GM23338 (cell line): ENCODE data around the gene CACHD1. TPM values are rescaled to one million over a fixed set of nuclear protein-coding genes. Genes with fewer than 3 reads are reported as not detected.

Experiments used
- ATAC-seq: fragments of 200-7000 bp; cut with Tn5 transposase; 3 replicates; pipeline ENCODE4 v1.9.1; 2020
- DNase-seq: peaks from one replicate; pipeline ENCODE4 v3.0.0-alpha.2; 2015; ENCODE audit warnings: low spot score
- H2AFZ ChIP-seq: fragments of 200-600 bp; sonication (generic); 2 replicates; pipeline ENCODE4 v1.8.0; 2016; ENCODE audit warnings: antibody characterized with exemption, mild to moderate bottlenecking, moderate library complexity
- H3F3A ChIP-seq: fragments of 200-600 bp; sonication (generic); replicated peaks from 2 replicates; pipeline ENCODE4 v1.8.0; 2017; ENCODE audit warnings: antibody characterized with exemption, mixed run types, low read depth
- H3K27ac ChIP-seq: fragments of 200-600 bp; sonication (generic); 2 replicates; pipeline ENCODE4 v1.6.1; 2016; ENCODE audit warnings: low read depth
- H3K27me3 ChIP-seq: fragments of 200-600 bp; sonication (generic); 2 replicates; pipeline ENCODE4 v1.8.0; 2016; ENCODE audit warnings: mild to moderate bottlenecking, mixed run types, moderate library complexity; ENCODE audit not compliant: insufficient read depth
- H3K36me3 ChIP-seq: fragments of 200-600 bp; sonication (generic); 2 replicates; pipeline ENCODE4 v1.8.0; 2016; ENCODE audit warnings: mild to moderate bottlenecking; ENCODE audit not compliant: insufficient read depth
- H3K4me1 ChIP-seq: fragments of 200-600 bp; sonication (generic); 2 replicates; pipeline ENCODE4 v1.8.0; 2016; ENCODE audit warnings: mild to moderate bottlenecking, moderate library complexity; ENCODE audit not compliant: insufficient read depth
- H3K4me2 ChIP-seq: fragments of 200-600 bp; sonication (generic); 2 replicates; pipeline ENCODE4 v1.7.1; 2017; ENCODE audit warnings: mixed run types
- H3K4me3 ChIP-seq: fragments of 200-600 bp; sonication (generic); 2 replicates; pipeline ENCODE4 v1.6.1; 2016; ENCODE audit warnings: mixed run types
- H3K79me2 ChIP-seq: fragments of 200-600 bp; sonication (generic); replicated peaks from 2 replicates; pipeline ENCODE4 v1.8.0; 2017; ENCODE audit warnings: mild to moderate bottlenecking; ENCODE audit not compliant: insufficient read depth
- H3K9me2 ChIP-seq: fragments of 200-600 bp; sonication (generic); 2 replicates; pipeline ENCODE4 v1.8.0; 2017; ENCODE audit not compliant: insufficient read depth
- H4K20me1 ChIP-seq: fragments of 200-600 bp; sonication (generic); replicated peaks from 2 replicates; pipeline ENCODE4 v1.8.0; 2017; ENCODE audit warnings: mild to moderate bottlenecking; ENCODE audit not compliant: insufficient read depth
- H3K27ac Mint-ChIP-seq: 2 replicates; pipeline ENCODE4 v1.8.0; 2020; ENCODE audit warnings: inconsistent platforms, mild to moderate bottlenecking, moderate library complexity, mixed read lengths
- H3K27me3 Mint-ChIP-seq: 3 replicates; pipeline ENCODE4 v1.8.0; 2022; ENCODE audit warnings: low read depth, mild to moderate bottlenecking, moderate library complexity, mixed read lengths, inconsistent platforms; ENCODE audit not compliant: insufficient read depth, poor library complexity
- H3K36me3 Mint-ChIP-seq: 3 replicates; pipeline ENCODE4 v1.8.0; 2021; ENCODE audit warnings: low read depth, mild to moderate bottlenecking, inconsistent platforms, moderate library complexity, mixed read lengths
- H3K4me1 Mint-ChIP-seq: 3 replicates; pipeline ENCODE4 v1.8.0; 2020; ENCODE audit warnings: mild to moderate bottlenecking, inconsistent platforms, mixed read lengths
- H3K4me3 Mint-ChIP-seq: 3 replicates; pipeline ENCODE4 v1.8.0; 2021; ENCODE audit warnings: moderate library complexity, mild to moderate bottlenecking, inconsistent platforms, mixed read lengths
- H3K9me3 Mint-ChIP-seq: 3 replicates; pipeline ENCODE4 v1.8.0; 2020; ENCODE audit warnings: moderate library complexity, mild to moderate bottlenecking, inconsistent platforms, mixed read lengths
- CREB1 ChIP-seq: fragments of 250-450 bp; sonication (Bioruptor Pico); IDR thresholded peaks from 2 replicates; pipeline ENCODE4 v1.5.0; 2020; ENCODE audit warnings: low read depth, mild to moderate bottlenecking, moderate library complexity
- EZH2 ChIP-seq: fragments of 200-600 bp; sonication (generic); IDR thresholded peaks from one replicate; pipeline ENCODE4 v1.8.0; 2017; ENCODE audit warnings: antibody characterized with exemption, mild to moderate bottlenecking, low read depth; ENCODE audit not compliant: unreplicated experiment
- EZH2phosphoT487 ChIP-seq: fragments of 200-600 bp; sonication (generic); IDR thresholded peaks from one replicate; pipeline ENCODE4 v1.8.1; 2018; ENCODE audit warnings: antibody characterized with exemption; ENCODE audit not compliant: unreplicated experiment
- JUNB ChIP-seq: IDR thresholded peaks from one replicate; pipeline ENCODE4 v1.6.1; 2016; ENCODE audit warnings: antibody characterized with exemption; ENCODE audit not compliant: unreplicated experiment
- NANOG ChIP-seq: IDR thresholded peaks from 2 replicates; pipeline ENCODE4 v1.6.1; 2016; ENCODE audit warnings: antibody characterized with exemption, borderline replicate concordance
- POLR2AphosphoS5 ChIP-seq: IDR thresholded peaks from 2 replicates; pipeline ENCODE4 v1.6.1; 2016; ENCODE audit warnings: antibody characterized with exemption, low read depth
- STAT1 ChIP-seq: IDR thresholded peaks from one replicate; pipeline ENCODE4 v1.6.1; 2016; ENCODE audit warnings: antibody characterized with exemption; ENCODE audit not compliant: unreplicated experiment
- ZNF331 ChIP-seq: fragments of 250-450 bp; sonication (Bioruptor Pico); IDR thresholded peaks from 2 replicates; pipeline ENCODE4 v1.5.0; 2020; ENCODE audit warnings: low read depth, mild to moderate bottlenecking, moderate library complexity
- polyA plus RNA-seq: library from polyadenylated mRNA; unstranded; fragments of >200 nt; fragmentation: Nextera tagmentation; extraction: Ambion mirVana; gene quantifications from 2 replicates; pipeline ENCODE4 v1.2.1, GENCODE V29; 2016
- total RNA-seq: library from RNA; depleted of rRNA; stranded (reverse); fragments of >200 nt; shearing (Covaris generic); gene quantifications from 2 replicates; pipeline ENCODE4 v1.2.3, GENCODE V29; 2014
- TF ChIP-seq, protein P1 (sequence below): IDR thresholded peaks from one replicate; pipeline ENCODE4 v1.6.1; 2018; ENCODE audit warnings: antibody characterized with exemption; ENCODE audit not compliant: unreplicated experiment
- TF ChIP-seq, protein P2 (sequence below), 2 experiments: fragments of 200-600 bp in 1 of 2; sonication (generic) in 1 of 2; conservative IDR thresholded peaks; 2 replicates each; pipeline versions ENCODE4 v1.5.1 to v1.6.1; 2016 to 2017; ENCODE audit warnings: antibody characterized with exemption in 2 of 2, low read depth in 2 of 2, mild to moderate bottlenecking in 2 of 2, moderate library complexity in 1 of 2
- TF ChIP-seq, protein P3 (sequence below): IDR thresholded peaks from 2 replicates; pipeline ENCODE4 v1.6.1; 2016; ENCODE audit warnings: antibody characterized with exemption

Gene CACHD1
- total and polyA plus RNA-seq, 2 experiments from 2014 or later, result 12.6 to 43.7 TPM

DNA sequence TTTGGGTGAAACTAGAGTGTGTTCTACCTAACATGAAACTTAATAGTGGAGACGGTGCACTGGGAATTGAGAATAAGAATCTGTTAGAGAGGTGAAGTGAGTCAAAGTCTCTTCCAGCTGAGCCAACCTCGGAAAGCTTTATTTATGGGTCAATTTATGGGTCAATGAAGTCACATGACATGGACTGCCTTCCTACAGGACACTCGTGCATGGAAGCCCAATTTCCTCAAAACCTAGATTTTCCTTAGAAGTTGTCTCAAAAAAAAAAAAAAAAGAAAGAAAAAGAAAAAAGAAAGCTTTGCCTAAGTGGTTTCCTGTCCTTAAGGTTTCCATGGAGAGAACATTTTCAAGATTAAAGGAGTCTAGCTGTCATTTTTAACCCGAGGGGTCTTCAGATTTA, 26.7 kb downstream of the CACHD1 start:
- peaks cover 12% of the 10 kb centered on the region; the same call in 1 of the 2 replicates for H4K20me1 ChIP-seq
- TF ChIP-seq, protein P1, sequence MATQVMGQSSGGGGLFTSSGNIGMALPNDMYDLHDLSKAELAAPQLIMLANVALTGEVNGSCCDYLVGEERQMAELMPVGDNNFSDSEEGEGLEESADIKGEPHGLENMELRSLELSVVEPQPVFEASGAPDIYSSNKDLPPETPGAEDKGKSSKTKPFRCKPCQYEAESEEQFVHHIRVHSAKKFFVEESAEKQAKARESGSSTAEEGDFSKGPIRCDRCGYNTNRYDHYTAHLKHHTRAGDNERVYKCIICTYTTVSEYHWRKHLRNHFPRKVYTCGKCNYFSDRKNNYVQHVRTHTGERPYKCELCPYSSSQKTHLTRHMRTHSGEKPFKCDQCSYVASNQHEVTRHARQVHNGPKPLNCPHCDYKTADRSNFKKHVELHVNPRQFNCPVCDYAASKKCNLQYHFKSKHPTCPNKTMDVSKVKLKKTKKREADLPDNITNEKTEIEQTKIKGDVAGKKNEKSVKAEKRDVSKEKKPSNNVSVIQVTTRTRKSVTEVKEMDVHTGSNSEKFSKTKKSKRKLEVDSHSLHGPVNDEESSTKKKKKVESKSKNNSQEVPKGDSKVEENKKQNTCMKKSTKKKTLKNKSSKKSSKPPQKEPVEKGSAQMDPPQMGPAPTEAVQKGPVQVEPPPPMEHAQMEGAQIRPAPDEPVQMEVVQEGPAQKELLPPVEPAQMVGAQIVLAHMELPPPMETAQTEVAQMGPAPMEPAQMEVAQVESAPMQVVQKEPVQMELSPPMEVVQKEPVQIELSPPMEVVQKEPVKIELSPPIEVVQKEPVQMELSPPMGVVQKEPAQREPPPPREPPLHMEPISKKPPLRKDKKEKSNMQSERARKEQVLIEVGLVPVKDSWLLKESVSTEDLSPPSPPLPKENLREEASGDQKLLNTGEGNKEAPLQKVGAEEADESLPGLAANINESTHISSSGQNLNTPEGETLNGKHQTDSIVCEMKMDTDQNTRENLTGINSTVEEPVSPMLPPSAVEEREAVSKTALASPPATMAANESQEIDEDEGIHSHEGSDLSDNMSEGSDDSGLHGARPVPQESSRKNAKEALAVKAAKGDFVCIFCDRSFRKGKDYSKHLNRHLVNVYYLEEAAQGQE, result no peak
- TF ChIP-seq STAT1 (no peak), NANOG (no peak), POLR2AphosphoS5 (no peak), CREB1 (CRISPR knock-in tag) (no peak), EZH2phosphoT487 (no peak), ZNF331 (CRISPR knock-in tag) (no peak), JUNB (no peak), EZH2 (no peak)
- TF ChIP-seq, protein P2, sequence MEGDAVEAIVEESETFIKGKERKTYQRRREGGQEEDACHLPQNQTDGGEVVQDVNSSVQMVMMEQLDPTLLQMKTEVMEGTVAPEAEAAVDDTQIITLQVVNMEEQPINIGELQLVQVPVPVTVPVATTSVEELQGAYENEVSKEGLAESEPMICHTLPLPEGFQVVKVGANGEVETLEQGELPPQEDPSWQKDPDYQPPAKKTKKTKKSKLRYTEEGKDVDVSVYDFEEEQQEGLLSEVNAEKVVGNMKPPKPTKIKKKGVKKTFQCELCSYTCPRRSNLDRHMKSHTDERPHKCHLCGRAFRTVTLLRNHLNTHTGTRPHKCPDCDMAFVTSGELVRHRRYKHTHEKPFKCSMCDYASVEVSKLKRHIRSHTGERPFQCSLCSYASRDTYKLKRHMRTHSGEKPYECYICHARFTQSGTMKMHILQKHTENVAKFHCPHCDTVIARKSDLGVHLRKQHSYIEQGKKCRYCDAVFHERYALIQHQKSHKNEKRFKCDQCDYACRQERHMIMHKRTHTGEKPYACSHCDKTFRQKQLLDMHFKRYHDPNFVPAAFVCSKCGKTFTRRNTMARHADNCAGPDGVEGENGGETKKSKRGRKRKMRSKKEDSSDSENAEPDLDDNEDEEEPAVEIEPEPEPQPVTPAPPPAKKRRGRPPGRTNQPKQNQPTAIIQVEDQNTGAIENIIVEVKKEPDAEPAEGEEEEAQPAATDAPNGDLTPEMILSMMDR (conservative IDR thresholded peaks at IDR 0.05; ENCODE audit: low read depth in 2 of 2), result no peak
- TF ChIP-seq, protein P3, sequence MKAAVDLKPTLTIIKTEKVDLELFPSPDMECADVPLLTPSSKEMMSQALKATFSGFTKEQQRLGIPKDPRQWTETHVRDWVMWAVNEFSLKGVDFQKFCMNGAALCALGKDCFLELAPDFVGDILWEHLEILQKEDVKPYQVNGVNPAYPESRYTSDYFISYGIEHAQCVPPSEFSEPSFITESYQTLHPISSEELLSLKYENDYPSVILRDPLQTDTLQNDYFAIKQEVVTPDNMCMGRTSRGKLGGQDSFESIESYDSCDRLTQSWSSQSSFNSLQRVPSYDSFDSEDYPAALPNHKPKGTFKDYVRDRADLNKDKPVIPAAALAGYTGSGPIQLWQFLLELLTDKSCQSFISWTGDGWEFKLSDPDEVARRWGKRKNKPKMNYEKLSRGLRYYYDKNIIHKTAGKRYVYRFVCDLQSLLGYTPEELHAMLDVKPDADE, result no peak
- peak overlapping the region; percentile 31; the same call in 2 of the 3 replicates for H3K4me3 Mint-ChIP-seq
- H3K27ac ChIP-seq, result peak overlapping the region; percentile 90
- H3K9me3 Mint-ChIP-seq, result no peaks in the 10 kb centered on the region
- peaks cover 81% of the 10 kb centered on the region for H3K79me2 ChIP-seq
- H3F3A ChIP-seq, result no peaks in the 10 kb centered on the region
- H3K27ac Mint-ChIP-seq, result peak overlapping the region; percentile 89
- no peak for ATAC-seq
- peak overlapping the region; percentile 71 for H3K4me2 ChIP-seq
- peak overlapping the region; percentile 26 for H3K4me3 ChIP-seq
- DNase-seq, result no peak
- H3K4me1 Mint-ChIP-seq, result peaks cover 87% of the 10 kb centered on the region
- H3K36me3 ChIP-seq, result no peaks in the 10 kb centered on the region
- H3K9me2 ChIP-seq, result no peaks in the 10 kb centered on the region
- peaks cover 5% of the 10 kb centered on the region for H3K27me3 Mint-ChIP-seq
- H3K4me1 ChIP-seq, result peaks cover 73% of the 10 kb centered on the region
- H3K27me3 ChIP-seq, result no peaks in the 10 kb centered on the region
- peaks cover 10% of the 10 kb centered on the region; the same call in 1 of the 3 replicates for H3K36me3 Mint-ChIP-seq
- no peak overlapping the region for H2AFZ ChIP-seq
